ELF-1 (cell line): ENCODE measurements around the gene AKAP13.
"Not testable (repeated sequence)": the region's sequence is repeated elsewhere in the genome, so short reads cannot be mapped to it uniquely, and the experiment has no call there.

Experiments
- DNase-seq: peaks from one replicate; pipeline ENCODE4 v3.0.0-alpha.2; 2016; ENCODE audit warnings: low read depth, low spot score

Gene AKAP13

GRCh38 chr15:85380217-85380811, at the start of gene AKAP13:
Gene AKAP13 (plus strand): TSS chr15:85380603. CDS start chr15:85485721, 105,118 bp downstream.
- DNase-seq: peak; percentile 98

GRCh38 chr15:85330901-85331588, 49.4 kb upstream of the AKAP13 start:
- peak; percentile 95 for DNase-seq

GRCh38 chr15:85331655-85332285, 48.6 kb upstream of the AKAP13 start:
- no peak for DNase-seq

GRCh38 chr15:85333132-85333831, 47.1 kb upstream of the AKAP13 start:
- DNase-seq: no peak

GRCh38 chr15:85334241-85334640, 46.2 kb upstream of the AKAP13 start:
- no peak for DNase-seq

- peak; percentile 87 for DNase-seq
These were observed 45.0 kb upstream of the AKAP13 start for GRCh38 chr15:85335193-85335942.

GRCh38 chr15:85336880-85337279, 43.5 kb upstream of the AKAP13 start:
- DNase-seq: no peak

GRCh38 chr15:85337425-85338074, 42.9 kb upstream of the AKAP13 start:
- DNase-seq: peak; percentile 46

GRCh38 chr15:85340321-85340665, 40.1 kb upstream of the AKAP13 start:
- DNase-seq: no peak

GRCh38 chr15:85340852-85341251, 39.6 kb upstream of the AKAP13 start:
- no peak for DNase-seq

GRCh38 chr15:85342163-85342562, 38.2 kb upstream of the AKAP13 start:
- not testable (repeated sequence) for DNase-seq

- not testable (repeated sequence) for DNase-seq
These were observed 37.0 kb upstream of the AKAP13 start for GRCh38 chr15:85343443-85343842.

- not testable (repeated sequence) for DNase-seq
These were observed 36.2 kb upstream of the AKAP13 start for GRCh38 chr15:85344241-85344640.

GRCh38 chr15:85344653-85345114, 35.7 kb upstream of the AKAP13 start:
- DNase-seq: peak; percentile 66

- not testable (repeated sequence) for DNase-seq
These were observed 35.0 kb upstream of the AKAP13 start for GRCh38 chr15:85345196-85345918.

- peak; percentile 42 for DNase-seq
These were observed 33.8 kb upstream of the AKAP13 start for GRCh38 chr15:85346462-85347084.

GRCh38 chr15:85347264-85348047, 32.9 kb upstream of the AKAP13 start:
- peak; percentile 34 for DNase-seq

- not testable (repeated sequence) for DNase-seq
These were observed 32.2 kb upstream of the AKAP13 start for GRCh38 chr15:85348048-85348766.
